Measurements from ENCODE around the gene COLGALT1.
"Not testable (repeated sequence)": the region's sequence is repeated elsewhere in the genome, so short reads cannot be mapped to it uniquely, and the experiment has no call there.

COLGALT1 gene

GRCh38 chr19:17567940-17568339, 12.5 kb downstream of the COLGALT1 start:
- H3K9me3 ChIP-seq (ENCODE audit: insufficient read depth, low read depth, low read length) = no peaks in the 10 kb centered on the region
- H3K4me1 ChIP-seq (ENCODE audit: insufficient read depth, low read length) = no peaks in the 10 kb centered on the region
- peaks cover 32% of the 10 kb centered on the region for H3K36me3 ChIP-seq (ENCODE audit: insufficient read depth, low read depth, low read length)
- H3K9ac ChIP-seq (ENCODE audit: low read depth, low read length) = no peak overlapping the region
- H3K27me3 ChIP-seq (ENCODE audit: insufficient read depth, low read length) = no peaks in the 10 kb centered on the region
- H3K4me3 ChIP-seq (ENCODE audit: low read length) = no peak overlapping the region
- H3K27ac ChIP-seq (ENCODE audit: low read length) = no peak overlapping the region

- peaks cover 32% of the 10 kb centered on the region for H3K36me3 ChIP-seq (ENCODE audit: insufficient read depth, low read depth, low read length)
These were observed 14.8 kb downstream of the COLGALT1 start for GRCh38 chr19:17570291-17570690.

GRCh38 chr19:17570791-17571190, 15.3 kb downstream of the COLGALT1 start:
- Histone ChIP-seq H3K27ac (ENCODE audit: low read length) (no peak overlapping the region), H3K36me3 (ENCODE audit: insufficient read depth, low read depth, low read length) (peaks cover 32% of the 10 kb centered on the region)

More at GRCh38 chr19:17570291-17570690, 14.8 kb downstream of the COLGALT1 start:
- not testable (repeated sequence) for H3K9ac ChIP-seq (ENCODE audit: low read depth, low read length); H3K4me3 ChIP-seq (ENCODE audit: low read length); H3K9me3 ChIP-seq (ENCODE audit: insufficient read depth, low read depth, low read length); H3K27me3 ChIP-seq (ENCODE audit: insufficient read depth, low read length); H3K4me1 ChIP-seq (ENCODE audit: insufficient read depth, low read length); H3K27ac ChIP-seq (ENCODE audit: low read length)

GRCh38 chr19:17572638-17573037, 17.2 kb downstream of the COLGALT1 start:
- peaks cover 31% of the 10 kb centered on the region for H3K36me3 ChIP-seq (ENCODE audit: insufficient read depth, low read depth, low read length)
- H3K4me1 ChIP-seq (ENCODE audit: insufficient read depth, low read length) = no peaks in the 10 kb centered on the region
- no peak overlapping the region for H3K4me3 ChIP-seq (ENCODE audit: low read length)
- H3K9me3 ChIP-seq (ENCODE audit: insufficient read depth, low read depth, low read length) = no peaks in the 10 kb centered on the region
- no peaks in the 10 kb centered on the region for H3K27me3 ChIP-seq (ENCODE audit: insufficient read depth, low read length)
- H3K27ac ChIP-seq (ENCODE audit: low read length) = no peak overlapping the region
- no peak overlapping the region for H3K9ac ChIP-seq (ENCODE audit: low read depth, low read length)

More at GRCh38 chr19:17570791-17571190, 15.3 kb downstream of the COLGALT1 start:
- no peak overlapping the region for H3K9ac ChIP-seq (ENCODE audit: low read depth, low read length)
- no peaks in the 10 kb centered on the region for H3K27me3 ChIP-seq (ENCODE audit: insufficient read depth, low read length)
- no peaks in the 10 kb centered on the region for H3K9me3 ChIP-seq (ENCODE audit: insufficient read depth, low read depth, low read length)
- H3K4me3 ChIP-seq (ENCODE audit: low read length) = no peak overlapping the region
- H3K4me1 ChIP-seq (ENCODE audit: insufficient read depth, low read length) = no peaks in the 10 kb centered on the region

- Histone ChIP-seq H3K4me3 (ENCODE audit: low read length) (no peak overlapping the region), H3K4me1 (ENCODE audit: insufficient read depth, low read length) (no peaks in the 10 kb centered on the region; the same call in 1 of the 2 replicates), H3K27me3 (ENCODE audit: insufficient read depth, low read length) (no peaks in the 10 kb centered on the region), H3K9me3 (ENCODE audit: insufficient read depth, low read depth, low read length) (no peaks in the 10 kb centered on the region), H3K36me3 (ENCODE audit: insufficient read depth, low read depth, low read length) (peaks cover 18% of the 10 kb centered on the region), H3K9ac (ENCODE audit: low read depth, low read length) (no peak overlapping the region), H3K27ac (ENCODE audit: low read length) (no peak overlapping the region)
These were observed 20.7 kb downstream of the COLGALT1 start for GRCh38 chr19:17575871-17576757.

- Histone ChIP-seq H3K9me3 (ENCODE audit: insufficient read depth, low read depth, low read length) (no peaks in the 10 kb centered on the region), H3K36me3 (ENCODE audit: insufficient read depth, low read depth, low read length) (peaks cover 25% of the 10 kb centered on the region), H3K27ac (ENCODE audit: low read length) (no peak overlapping the region), H3K4me3 (ENCODE audit: low read length) (peak overlapping the region; percentile 58), H3K4me1 (ENCODE audit: insufficient read depth, low read length) (no peaks in the 10 kb centered on the region; the same call in 1 of the 2 replicates), H3K27me3 (ENCODE audit: insufficient read depth, low read length) (no peaks in the 10 kb centered on the region), H3K9ac (ENCODE audit: low read depth, low read length) (no peak overlapping the region; the same call in 1 of the 2 replicates)
These were observed 21.5 kb downstream of the COLGALT1 start for GRCh38 chr19:17576758-17577456.

GRCh38 chr19:17577457-17578097, 22.1 kb downstream of the COLGALT1 start:
- H3K27ac ChIP-seq (ENCODE audit: low read length) = no peak overlapping the region
- peaks cover 26% of the 10 kb centered on the region for H3K36me3 ChIP-seq (ENCODE audit: insufficient read depth, low read depth, low read length)
- H3K4me3 ChIP-seq (ENCODE audit: low read length) = peak overlapping the region; percentile 25; the same call in 1 of the 2 replicates

GRCh38 chr19:17579661-17580244, 24.3 kb downstream of the COLGALT1 start:
- Histone ChIP-seq H3K36me3 (ENCODE audit: insufficient read depth, low read depth, low read length) (peaks cover 24% of the 10 kb centered on the region), H3K27me3 (ENCODE audit: insufficient read depth, low read length) (no peaks in the 10 kb centered on the region), H3K4me3 (ENCODE audit: low read length) (peak overlapping the region; percentile 36; the same call in 1 of the 2 replicates), H3K4me1 (ENCODE audit: insufficient read depth, low read length) (no peaks in the 10 kb centered on the region; the same call in 1 of the 2 replicates), H3K9ac (ENCODE audit: low read depth, low read length) (no peak overlapping the region), H3K9me3 (ENCODE audit: insufficient read depth, low read depth, low read length) (no peaks in the 10 kb centered on the region), H3K27ac (ENCODE audit: low read length) (no peak overlapping the region)

More at GRCh38 chr19:17577457-17578097, 22.1 kb downstream of the COLGALT1 start:
- Histone ChIP-seq H3K27me3 (ENCODE audit: insufficient read depth, low read length) (no peaks in the 10 kb centered on the region), H3K9me3 (ENCODE audit: insufficient read depth, low read depth, low read length) (no peaks in the 10 kb centered on the region), H3K9ac (ENCODE audit: low read depth, low read length) (no peak overlapping the region), H3K4me1 (ENCODE audit: insufficient read depth, low read length) (no peaks in the 10 kb centered on the region; the same call in 1 of the 2 replicates)

- no peaks in the 10 kb centered on the region; the same call in 1 of the 2 replicates for H3K4me1 ChIP-seq (ENCODE audit: insufficient read depth, low read length)
- no peak overlapping the region for H3K4me3 ChIP-seq (ENCODE audit: low read length)
- no peak overlapping the region for H3K9ac ChIP-seq (ENCODE audit: low read depth, low read length)
- H3K27ac ChIP-seq (ENCODE audit: low read length) = no peak overlapping the region
- no peaks in the 10 kb centered on the region for H3K9me3 ChIP-seq (ENCODE audit: insufficient read depth, low read depth, low read length)
- no peaks in the 10 kb centered on the region for H3K27me3 ChIP-seq (ENCODE audit: insufficient read depth, low read length)
- peaks cover 24% of the 10 kb centered on the region for H3K36me3 ChIP-seq (ENCODE audit: insufficient read depth, low read depth, low read length)
These were observed 25.2 kb downstream of the COLGALT1 start for GRCh38 chr19:17580470-17581144.

- Histone ChIP-seq H3K27me3 (ENCODE audit: insufficient read depth, low read length) (no peaks in the 10 kb centered on the region), H3K4me1 (ENCODE audit: insufficient read depth, low read length) (no peaks in the 10 kb centered on the region; the same call in 1 of the 2 replicates), H3K27ac (ENCODE audit: low read length) (no peak overlapping the region), H3K9me3 (ENCODE audit: insufficient read depth, low read depth, low read length) (no peaks in the 10 kb centered on the region), H3K9ac (ENCODE audit: low read depth, low read length) (no peak overlapping the region), H3K36me3 (ENCODE audit: insufficient read depth, low read depth, low read length) (peaks cover 24% of the 10 kb centered on the region), H3K4me3 (ENCODE audit: low read length) (no peak overlapping the region)
These were observed 25.9 kb downstream of the COLGALT1 start for GRCh38 chr19:17581211-17581874.

All from iPS-20b (cell line).